Activated B cell treated with CpG ODN at 0.5 μM for 24 hours (primary cell): Measurements from ENCODE around the gene WDFY4. TPM values are rescaled to one million over a fixed set of nuclear protein-coding genes. Genes with fewer than 3 reads are reported as not detected.
A peak's percentile ranks its signal among the peaks of the same experiment; 100 is the strongest.

Experiments
- ATAC-seq: fragments of 200-7000 bp; cut with Tn5 transposase; one replicate; pipeline ENCODE4 v1.10.0; 2021; ENCODE audit warnings: low read depth, mild to moderate bottlenecking, moderate library complexity
- CTCF ChIA-PET: fragments of 350-600 bp; sonication (Branson Sonifier 250); formaldehyde crosslinking; loops from one replicate; lab custom pipeline; 2021; ENCODE audit warnings: antibody characterized with exemption; lab: Charles Lee
- POLR2A ChIA-PET: fragments of 350-600 bp; sonication (Branson Sonifier 250); formaldehyde crosslinking; loops from one replicate; lab custom pipeline; 2021; ENCODE audit warnings: antibody characterized with exemption; lab: Charles Lee
- DNase-seq: peaks from one replicate; pipeline ENCODE4 v3.0.0; 2022
- H3K27ac Mint-ChIP-seq: one replicate; pipeline ENCODE4 v1.8.0; 2020; ENCODE audit warnings: mixed read lengths
- H3K27me3 Mint-ChIP-seq: one replicate; pipeline ENCODE4 v1.8.0; 2021; ENCODE audit warnings: mixed read lengths
- H3K36me3 Mint-ChIP-seq: one replicate; pipeline ENCODE4 v1.8.0; 2021; ENCODE audit warnings: low read depth, mixed read lengths
- H3K4me1 Mint-ChIP-seq: one replicate; pipeline ENCODE4 v1.8.0; 2021; ENCODE audit warnings: mixed read lengths
- H3K4me3 Mint-ChIP-seq: one replicate; pipeline ENCODE4 v1.8.0; 2020; ENCODE audit warnings: mild to moderate bottlenecking, mixed read lengths
- H3K9me3 Mint-ChIP-seq: one replicate; pipeline ENCODE4 v1.8.0; 2020; ENCODE audit warnings: mixed read lengths
- CTCF ChIP-seq: fragments of 200-600 bp; IDR thresholded peaks from one replicate; pipeline ENCODE4 v1.8.0; 2022; ENCODE audit warnings: antibody characterized with exemption, mild to moderate bottlenecking
- intact Hi-C: fragments of 100-400 bp; cut with micrococcal nuclease; formaldehyde crosslinking; loops from one replicate; pipeline ENCODE4 v1.15.1; 2024
- total RNA-seq: library from RNA; stranded (reverse); gene quantifications from 2 replicates; pipeline ENCODE4 v1.2.3, GENCODE V29; 2022

WDFY4 gene
- total RNA-seq, 1 donor from 2014 or later: 488 TPM

GRCh38 chr10:48885376-48885775 is 200.7 kb downstream of the WDFY4 start:
- no peak overlapping the region for H3K4me3 Mint-ChIP-seq
- H3K27ac Mint-ChIP-seq: no peak overlapping the region
- CTCF ChIA-PET: interaction anchor here (0.6 kb wide), 1 partner anchor 229 kb away, joined by 3 read pairs; no protein-coding TSS in a partner anchor
- H3K36me3 Mint-ChIP-seq: peaks cover 88% of the 10 kb centered on the region
- TF ChIP-seq CTCF: no peak
- POLR2A ChIA-PET: no interaction called here
- ATAC-seq (no peak), DNase-seq (no peak)
- H3K27me3 Mint-ChIP-seq: no peaks in the 10 kb centered on the region
- intact Hi-C loops: no loop called here
- H3K9me3 Mint-ChIP-seq: no peaks in the 10 kb centered on the region
- no peaks in the 10 kb centered on the region for H3K4me1 Mint-ChIP-seq

GRCh38 chr10:48887982-48888381 is 203.3 kb downstream of the WDFY4 start:
- no peaks in the 10 kb centered on the region for H3K9me3 Mint-ChIP-seq
- ChIA-PET CTCF (no interaction called here), POLR2A (no interaction called here)
- DNase-seq (no peak), ATAC-seq (no peak)
- H3K4me3 Mint-ChIP-seq: no peak overlapping the region
- TF ChIP-seq CTCF: no peak
- no peaks in the 10 kb centered on the region for H3K4me1 Mint-ChIP-seq
- no peak overlapping the region for H3K27ac Mint-ChIP-seq
- intact Hi-C loops: no loop called here
- H3K36me3 Mint-ChIP-seq: peaks cover 89% of the 10 kb centered on the region
- H3K27me3 Mint-ChIP-seq: no peaks in the 10 kb centered on the region

GRCh38 chr10:48890888-48891850 is 206.5 kb downstream of the WDFY4 start:
- Mint-ChIP-seq H3K36me3 (peaks cover 95% of the 10 kb centered on the region), H3K27ac (no peak overlapping the region), H3K4me3 (no peak overlapping the region), H3K9me3 (no peaks in the 10 kb centered on the region), H3K27me3 (no peaks in the 10 kb centered on the region), H3K4me1 (no peaks in the 10 kb centered on the region)
- ATAC-seq (no peak), DNase-seq (no peak)
- ChIA-PET POLR2A (no interaction called here), CTCF (interaction anchor here (1.0 kb wide), 1 partner anchor 233 kb away, joined by 3 read pairs; no protein-coding TSS in a partner anchor)
- intact Hi-C loops: no loop called here
- no peak for TF ChIP-seq CTCF

GRCh38 chr10:48894911-48895802 is 210.5 kb downstream of the WDFY4 start:
- no peak for TF ChIP-seq CTCF
- Mint-ChIP-seq H3K9me3 (no peaks in the 10 kb centered on the region), H3K36me3 (peaks cover 99% of the 10 kb centered on the region), H3K4me3 (no peak overlapping the region), H3K27me3 (no peaks in the 10 kb centered on the region), H3K4me1 (no peaks in the 10 kb centered on the region), H3K27ac (no peak overlapping the region)
- no peak for DNase-seq
- POLR2A ChIA-PET: no interaction called here
- CTCF ChIA-PET: no interaction called here
- no peak for ATAC-seq
- intact Hi-C loops: no loop called here

GRCh38 chr10:48895803-48896195 is 211.1 kb downstream of the WDFY4 start:
- Mint-ChIP-seq H3K4me3 (no peak overlapping the region), H3K4me1 (no peaks in the 10 kb centered on the region), H3K27me3 (no peaks in the 10 kb centered on the region), H3K9me3 (no peaks in the 10 kb centered on the region), H3K27ac (peak overlapping the region; percentile 46), H3K36me3 (peaks cover 99% of the 10 kb centered on the region)
- DNase-seq: no peak
- intact Hi-C loops: no loop called here
- ChIA-PET CTCF (no interaction called here), POLR2A (no interaction called here)
- no peak for ATAC-seq
- TF ChIP-seq CTCF: no peak
